GM19035 (cell line): ENCODE measurements around the gene SCUBE1.
"Not testable (repeated sequence)": the region's sequence is repeated elsewhere in the genome, so short reads cannot be mapped to it uniquely, and the experiment has no call there.

Source experiments
- ATAC-seq: cut with Tn5 transposase; IDR thresholded peaks from one replicate; pipeline ENCODE4 v1.9.1; 2021; ENCODE audit not compliant: unreplicated experiment

Gene SCUBE1

GRCh38 chr22:43281394-43281793 lies 61.8 kb downstream of the SCUBE1 start:
- no peak for ATAC-seq

GRCh38 chr22:43280523-43280886 lies 62.7 kb downstream of the SCUBE1 start:
- ATAC-seq: not testable (repeated sequence)

- no peak for ATAC-seq
Observed at GRCh38 chr22:43279867-43280522, 63.2 kb downstream of the SCUBE1 start.

GRCh38 chr22:43277987-43278601 lies 65.1 kb downstream of the SCUBE1 start:
- no peak for ATAC-seq

GRCh38 chr22:43277091-43277490 lies 66.1 kb downstream of the SCUBE1 start:
- no peak for ATAC-seq

GRCh38 chr22:43276321-43276720 lies 66.9 kb downstream of the SCUBE1 start:
- no peak for ATAC-seq

GRCh38 chr22:43275545-43276317 lies 67.4 kb downstream of the SCUBE1 start:
- ATAC-seq: no peak

GRCh38 chr22:43274595-43275240 lies 68.5 kb downstream of the SCUBE1 start:
- ATAC-seq: no peak

GRCh38 chr22:43273902-43274484 lies 69.2 kb downstream of the SCUBE1 start:
- ATAC-seq: no peak

GRCh38 chr22:43272869-43273318 lies 70.3 kb downstream of the SCUBE1 start:
- ATAC-seq: no peak

- ATAC-seq: no peak
Observed at GRCh38 chr22:43272301-43272700, 70.9 kb downstream of the SCUBE1 start.

- ATAC-seq: no peak
Observed at GRCh38 chr22:43270949-43271348, 72.2 kb downstream of the SCUBE1 start.

- no peak for ATAC-seq
Observed at GRCh38 chr22:43270314-43270908, 72.8 kb downstream of the SCUBE1 start.

- no peak for ATAC-seq
Observed at GRCh38 chr22:43269646-43270045, 73.5 kb downstream of the SCUBE1 start.

- ATAC-seq: no peak
Observed at GRCh38 chr22:43269246-43269645, 73.9 kb downstream of the SCUBE1 start.

GRCh38 chr22:43267981-43268660 lies 75.1 kb downstream of the SCUBE1 start:
- no peak for ATAC-seq

- ATAC-seq: no peak
Observed at GRCh38 chr22:43267332-43267980, 75.7 kb downstream of the SCUBE1 start.

- ATAC-seq: no peak
Observed at GRCh38 chr22:43266076-43266475, 77.1 kb downstream of the SCUBE1 start.

- ATAC-seq: peak; percentile 79
Observed at GRCh38 chr22:43263645-43264514, 79.3 kb downstream of the SCUBE1 start.
